PFSK-1 (cell line): Measurements from ENCODE around the gene CDC42BPB.

Experiments used
- POLR2AphosphoS5 ChIP-seq: IDR thresholded peaks from 2 replicates; pipeline ENCODE4 v1.6.1; 2012; ENCODE audit warnings: low read depth, mild to moderate bottlenecking, control low read depth, low read length, moderate library complexity
- REST ChIP-seq, 2 experiments: IDR thresholded peaks; 2 replicates each; pipeline versions ENCODE4 v1.6.1 to v1.8.0; 2011 to 2012; ENCODE audit warnings: low read depth in 2 of 2, low read length in 2 of 2, control low read depth in 1 of 2, inconsistent platforms in 1 of 2, mild to moderate bottlenecking in 1 of 2, moderate library complexity in 1 of 2; ENCODE audit not compliant: insufficient read depth in 1 of 2
- TAF1 ChIP-seq: IDR thresholded peaks from 2 replicates; pipeline ENCODE4 v1.6.1; 2012; ENCODE audit warnings: low read length, control low read depth, borderline replicate concordance; ENCODE audit not compliant: insufficient read depth

GRCh38 chr14:103067231-103067954, 10.0 kb upstream of the CDC42BPB start:
- no peak for TF ChIP-seq REST (IDR thresholded peaks at IDR 0.05; ENCODE audit: insufficient read depth in 1 of 2, low read depth in 2 of 2, low read length in 2 of 2)
- TF ChIP-seq POLR2AphosphoS5 = no peak
- TF ChIP-seq TAF1 = no peak
